ENCODE results near the gene BORCS5.

- TF ChIP-seq POLR2AphosphoS5 (IDR thresholded peaks at IDR 0.05; ENCODE audit: borderline replicate concordance, low read depth, low read length): no peak
- no peak for TF ChIP-seq EZH2 (IDR thresholded peaks at IDR 0.05)
These were observed 154.3 kb downstream of the BORCS5 start for GRCh38 chr12:12511021-12511783.

Data from SK-N-MC (cell line).